ENCODE results near the gene CYB5A. TPM values are rescaled to one million over a fixed set of nuclear protein-coding genes. Genes with fewer than 3 reads are reported as not detected.
"Not testable (repeated sequence)": the region's sequence is repeated elsewhere in the genome, so short reads cannot be mapped to it uniquely, and the experiment has no call there.

Gene CYB5A
- total RNA-seq, 1 donor from 2014 or later, result 53.2 TPM

DNA sequence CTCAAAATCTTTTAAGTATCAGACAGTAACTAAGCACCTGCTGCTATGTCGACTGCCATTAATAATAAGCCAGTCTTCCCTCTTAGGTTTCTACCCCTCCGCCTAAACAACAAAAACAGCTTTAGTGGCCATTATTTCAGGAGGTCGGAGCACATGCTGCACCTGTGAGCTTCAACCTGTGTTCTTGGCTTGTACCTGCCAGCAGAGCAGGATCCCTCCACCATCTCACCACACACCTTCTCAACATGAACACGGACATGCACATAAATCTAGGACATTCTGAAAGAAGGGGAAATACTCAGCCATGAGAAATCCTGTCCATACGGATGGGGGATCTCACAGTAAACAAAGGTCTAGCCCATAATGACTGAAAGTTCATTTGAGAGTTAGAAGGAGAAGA, 3.7 kb downstream of the CYB5A start:
- DNase-seq (ENCODE audit: low read depth), result no peak
- no peaks in the 10 kb centered on the region for H3K36me3 ChIP-seq (ENCODE audit: control insufficient read depth, insufficient read depth, low read length)
- TF ChIP-seq, protein P1, sequence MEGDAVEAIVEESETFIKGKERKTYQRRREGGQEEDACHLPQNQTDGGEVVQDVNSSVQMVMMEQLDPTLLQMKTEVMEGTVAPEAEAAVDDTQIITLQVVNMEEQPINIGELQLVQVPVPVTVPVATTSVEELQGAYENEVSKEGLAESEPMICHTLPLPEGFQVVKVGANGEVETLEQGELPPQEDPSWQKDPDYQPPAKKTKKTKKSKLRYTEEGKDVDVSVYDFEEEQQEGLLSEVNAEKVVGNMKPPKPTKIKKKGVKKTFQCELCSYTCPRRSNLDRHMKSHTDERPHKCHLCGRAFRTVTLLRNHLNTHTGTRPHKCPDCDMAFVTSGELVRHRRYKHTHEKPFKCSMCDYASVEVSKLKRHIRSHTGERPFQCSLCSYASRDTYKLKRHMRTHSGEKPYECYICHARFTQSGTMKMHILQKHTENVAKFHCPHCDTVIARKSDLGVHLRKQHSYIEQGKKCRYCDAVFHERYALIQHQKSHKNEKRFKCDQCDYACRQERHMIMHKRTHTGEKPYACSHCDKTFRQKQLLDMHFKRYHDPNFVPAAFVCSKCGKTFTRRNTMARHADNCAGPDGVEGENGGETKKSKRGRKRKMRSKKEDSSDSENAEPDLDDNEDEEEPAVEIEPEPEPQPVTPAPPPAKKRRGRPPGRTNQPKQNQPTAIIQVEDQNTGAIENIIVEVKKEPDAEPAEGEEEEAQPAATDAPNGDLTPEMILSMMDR (IDR thresholded peaks at IDR 0.05; ENCODE audit: insufficient read depth, low read length, severe bottlenecking), result no peak
- no peaks in the 10 kb centered on the region for H3K27me3 ChIP-seq (ENCODE audit: control insufficient read depth, insufficient read depth, low read length)
- no peak overlapping the region for H3K4me3 ChIP-seq (ENCODE audit: low read depth, low read length)
- no peak for FAIRE-seq

DNA sequence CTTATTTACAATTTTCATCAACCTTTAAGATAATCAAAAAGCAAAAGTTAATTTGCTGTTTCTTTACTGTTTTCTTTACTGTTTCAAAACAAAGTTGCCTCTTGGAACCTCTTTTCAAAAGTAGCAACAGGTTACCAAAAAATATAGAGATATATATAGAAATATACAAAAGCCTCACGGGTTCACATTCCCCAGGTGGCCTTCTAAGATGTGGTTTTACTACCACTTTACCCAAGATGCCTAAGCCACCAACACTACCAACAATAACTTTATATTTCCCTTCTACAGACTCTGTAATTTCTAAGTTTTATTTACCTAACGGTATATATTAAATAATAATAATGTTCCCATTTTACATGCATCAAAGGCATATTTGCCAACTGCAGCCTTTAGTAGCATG, 4.9 kb downstream of the CYB5A start:
- no peak for FAIRE-seq
- no peak overlapping the region for H3K4me3 ChIP-seq (ENCODE audit: low read depth, low read length)
- TF ChIP-seq, protein P1 (IDR thresholded peaks at IDR 0.05; ENCODE audit: insufficient read depth, low read length, severe bottlenecking), result no peak
- DNase-seq (ENCODE audit: low read depth), result no peak
- no peaks in the 10 kb centered on the region for H3K27me3 ChIP-seq (ENCODE audit: control insufficient read depth, insufficient read depth, low read length)
- H3K36me3 ChIP-seq (ENCODE audit: control insufficient read depth, insufficient read depth, low read length), result no peaks in the 10 kb centered on the region

DNA sequence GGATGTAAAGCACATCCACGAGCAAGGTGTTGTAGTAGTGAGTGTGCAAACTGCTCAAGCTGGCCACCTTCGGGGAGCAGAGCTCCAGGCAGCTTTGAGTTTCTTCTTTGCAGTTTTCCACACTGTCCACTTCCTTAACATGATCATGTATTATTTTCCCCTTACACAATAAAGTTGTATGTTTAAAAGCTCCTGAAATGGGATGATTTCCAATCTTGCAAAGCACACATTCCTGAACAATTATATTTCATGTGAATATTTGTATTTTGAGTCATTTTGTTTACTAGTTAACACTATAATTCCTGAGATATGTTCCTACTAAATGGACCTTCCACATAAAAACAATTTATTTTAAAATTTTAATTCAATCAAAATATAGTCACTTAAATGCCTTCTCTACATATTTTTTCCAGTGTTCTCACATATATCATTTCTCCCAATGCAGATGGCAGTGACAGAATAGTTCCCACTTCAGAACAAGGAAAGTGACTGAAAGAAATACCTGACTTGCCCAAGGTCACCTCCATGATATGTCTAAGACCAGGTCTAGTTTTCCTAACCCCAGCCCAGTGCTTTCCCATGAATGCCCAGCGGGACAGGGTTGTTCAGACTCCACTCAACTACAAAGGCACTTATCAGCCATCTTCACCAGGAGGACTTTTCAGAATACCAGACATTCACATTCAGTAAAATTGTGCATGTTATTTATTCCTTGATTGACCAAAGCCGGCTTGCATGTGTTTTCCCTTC, 5.5 kb downstream of the CYB5A start:
- Histone ChIP-seq H3K4me3 (ENCODE audit: low read depth, low read length) (no peak overlapping the region), H3K27me3 (ENCODE audit: control insufficient read depth, insufficient read depth, low read length) (no peaks in the 10 kb centered on the region), H3K36me3 (ENCODE audit: control insufficient read depth, insufficient read depth, low read length) (no peaks in the 10 kb centered on the region)
- TF ChIP-seq, protein P1 (IDR thresholded peaks at IDR 0.05; ENCODE audit: insufficient read depth, low read length, severe bottlenecking), result no peak
- FAIRE-seq (no peak), DNase-seq (ENCODE audit: low read depth) (no peak)

DNA sequence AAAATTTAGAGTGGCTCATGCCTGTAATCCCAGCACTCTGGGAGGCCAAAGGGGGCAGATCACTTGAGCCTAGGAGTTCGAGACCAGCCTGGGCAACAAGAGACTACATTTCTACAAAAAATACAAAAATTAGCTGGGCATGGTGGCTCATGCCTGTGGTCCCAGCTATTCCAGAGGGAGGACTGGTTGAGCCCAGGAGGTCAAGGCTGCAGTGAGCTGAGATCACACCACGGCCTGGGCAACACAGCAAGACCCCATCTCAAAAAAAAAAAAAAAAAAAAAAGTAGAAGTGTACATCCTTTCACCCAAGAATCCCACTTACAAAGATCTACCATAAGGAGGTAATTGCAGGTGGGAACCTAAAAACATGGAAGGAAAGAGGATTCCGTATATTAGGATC, 6.2 kb downstream of the CYB5A start:
- H3K27me3 ChIP-seq (ENCODE audit: control insufficient read depth, insufficient read depth, low read length); H3K4me3 ChIP-seq (ENCODE audit: low read depth, low read length); DNase-seq (ENCODE audit: low read depth); H3K36me3 ChIP-seq (ENCODE audit: control insufficient read depth, insufficient read depth, low read length); FAIRE-seq: not testable (repeated sequence)

DNA sequence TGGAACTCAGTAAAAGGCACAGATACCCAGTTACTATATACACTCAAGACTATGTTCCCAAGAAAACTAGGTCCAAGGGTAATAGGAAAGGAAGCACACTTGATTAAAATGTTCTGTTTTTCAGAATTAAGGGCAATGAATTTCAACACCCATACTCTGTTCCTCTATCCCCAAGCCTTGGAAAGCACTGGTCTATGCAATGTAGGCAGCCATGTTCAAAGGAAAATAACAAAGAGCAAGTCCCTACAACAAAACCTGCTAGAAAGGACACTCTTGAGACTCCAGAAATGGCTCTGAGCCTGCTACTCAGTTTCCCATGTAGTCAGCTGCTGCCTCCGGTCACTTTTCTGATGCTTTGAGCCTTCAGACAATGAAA, 6.8 kb downstream of the CYB5A start:
- H3K27me3 ChIP-seq (ENCODE audit: control insufficient read depth, insufficient read depth, low read length), result no peaks in the 10 kb centered on the region
- no peaks in the 10 kb centered on the region for H3K36me3 ChIP-seq (ENCODE audit: control insufficient read depth, insufficient read depth, low read length)
- TF ChIP-seq, protein P1 (IDR thresholded peaks at IDR 0.05; ENCODE audit: insufficient read depth, low read length, severe bottlenecking), result no peak
- DNase-seq (ENCODE audit: low read depth) (no peak), FAIRE-seq (no peak)
- no peak overlapping the region for H3K4me3 ChIP-seq (ENCODE audit: low read depth, low read length)

DNA sequence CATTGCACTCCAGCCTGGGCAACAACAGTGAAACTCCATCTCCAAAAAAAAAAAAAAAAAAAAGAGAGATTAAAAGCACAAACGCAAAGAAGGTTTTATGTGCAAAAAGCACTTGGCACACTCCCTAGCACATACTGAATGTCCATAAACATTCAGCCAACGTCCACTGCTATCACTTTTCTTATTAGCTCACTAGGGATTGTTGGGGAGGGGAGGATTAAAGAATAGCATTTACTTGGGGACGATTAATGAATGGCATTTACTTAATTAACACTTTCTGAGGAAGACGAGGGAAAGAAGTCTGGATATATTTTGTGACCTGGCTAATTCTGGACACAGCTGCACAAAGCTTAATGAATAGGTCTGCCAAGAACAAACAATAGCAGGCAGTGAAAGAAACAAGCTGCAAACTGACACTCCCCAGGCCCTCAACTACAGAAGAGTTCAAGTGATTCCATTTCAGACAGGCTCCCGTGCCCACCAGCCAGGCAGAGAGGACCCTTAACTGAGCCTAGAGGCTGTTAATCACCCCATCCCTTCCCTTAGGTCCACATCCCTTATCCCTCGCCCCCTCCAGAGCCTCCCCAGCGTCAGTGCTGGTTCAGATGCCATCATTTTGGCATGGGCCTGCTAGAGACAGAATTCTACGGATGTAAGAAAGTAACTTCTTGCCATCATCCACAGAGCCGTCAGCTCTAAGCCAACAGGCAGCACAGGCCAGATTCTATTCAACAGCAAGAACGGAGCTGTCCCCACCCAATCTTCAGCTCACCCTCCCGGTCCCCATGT, 7.4 kb downstream of the CYB5A start:
- Histone ChIP-seq H3K27me3 (ENCODE audit: control insufficient read depth, insufficient read depth, low read length) (no peaks in the 10 kb centered on the region), H3K36me3 (ENCODE audit: control insufficient read depth, insufficient read depth, low read length) (no peaks in the 10 kb centered on the region), H3K4me3 (ENCODE audit: low read depth, low read length) (no peak overlapping the region)
- FAIRE-seq, result no peak
- TF ChIP-seq, protein P1 (IDR thresholded peaks at IDR 0.05; ENCODE audit: insufficient read depth, low read length, severe bottlenecking), result no peak
- DNase-seq (ENCODE audit: low read depth), result no peak
